ENCODE data around the gene PATZ1.

PATZ1 gene

DNA sequence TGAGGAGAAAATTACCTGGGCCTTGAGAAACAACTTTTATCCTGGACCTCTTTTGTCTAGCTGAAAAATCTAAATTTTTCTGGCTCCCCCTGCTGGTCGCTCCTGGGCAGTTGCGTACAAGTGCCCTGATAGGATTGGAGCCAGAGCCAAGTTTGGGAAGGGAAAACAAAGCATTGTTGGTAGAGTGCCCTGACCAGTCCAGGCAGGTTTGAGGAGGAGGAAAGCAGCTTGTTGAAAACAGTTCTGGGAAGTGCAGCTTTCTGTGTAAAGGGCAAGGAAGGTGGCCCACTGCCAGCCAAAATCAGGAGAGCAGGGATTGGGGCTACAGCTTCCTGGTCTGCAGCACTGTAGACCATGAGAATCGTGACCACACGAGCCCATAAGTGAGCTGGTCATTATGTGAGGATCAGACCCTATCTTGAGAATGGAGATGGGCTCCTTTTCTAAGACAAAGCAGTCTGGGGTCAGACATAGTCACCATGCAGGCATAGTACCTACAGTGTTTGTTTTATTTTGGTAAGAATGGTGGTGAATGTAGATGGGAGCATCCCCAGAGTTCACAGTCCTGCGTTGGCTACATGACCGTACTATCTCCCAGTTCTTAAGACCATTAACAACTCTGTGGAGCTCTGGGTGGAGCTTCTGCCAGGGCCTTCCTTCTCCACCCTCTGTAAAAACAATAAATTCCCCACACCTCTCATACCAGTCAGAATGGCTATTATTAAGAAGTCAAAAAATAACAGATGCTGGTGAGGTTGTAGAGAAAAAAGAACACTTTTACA is 32.6 kb downstream of the PATZ1 start:
- DNase-seq = peak; percentile 33

GRCh38 chr22:31308181-31308580 is 38.0 kb downstream of the PATZ1 start:
- no peak for DNase-seq

- no peak for DNase-seq
These were observed 41.0 kb downstream of the PATZ1 start for GRCh38 chr22:31305194-31305593.

- no peak for DNase-seq
These were observed 43.6 kb downstream of the PATZ1 start for GRCh38 chr22:31302537-31302936.

DNA sequence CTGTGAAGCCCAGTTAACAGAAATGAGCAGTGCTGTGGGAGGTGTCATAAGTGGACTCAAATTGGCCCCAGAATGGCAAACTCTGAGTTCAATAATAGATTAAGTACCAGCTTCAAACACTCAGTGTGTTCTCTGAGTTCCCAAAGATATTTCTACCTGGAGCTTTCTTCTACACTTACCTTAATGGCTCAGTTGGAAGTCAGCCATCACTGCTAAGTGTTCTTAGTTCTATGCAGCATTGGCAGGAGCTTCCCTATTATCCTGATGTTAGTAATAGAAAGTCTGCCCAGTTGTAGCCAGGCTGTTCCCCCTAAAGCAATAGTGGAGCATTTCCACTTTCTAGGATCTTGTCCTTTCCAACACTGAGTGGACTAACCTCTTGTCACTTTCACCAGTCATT is 44.1 kb downstream of the PATZ1 start:
- DNase-seq = no peak

GRCh38 chr22:31300896-31301295 is 45.2 kb downstream of the PATZ1 start:
- DNase-seq = no peak

DNA sequence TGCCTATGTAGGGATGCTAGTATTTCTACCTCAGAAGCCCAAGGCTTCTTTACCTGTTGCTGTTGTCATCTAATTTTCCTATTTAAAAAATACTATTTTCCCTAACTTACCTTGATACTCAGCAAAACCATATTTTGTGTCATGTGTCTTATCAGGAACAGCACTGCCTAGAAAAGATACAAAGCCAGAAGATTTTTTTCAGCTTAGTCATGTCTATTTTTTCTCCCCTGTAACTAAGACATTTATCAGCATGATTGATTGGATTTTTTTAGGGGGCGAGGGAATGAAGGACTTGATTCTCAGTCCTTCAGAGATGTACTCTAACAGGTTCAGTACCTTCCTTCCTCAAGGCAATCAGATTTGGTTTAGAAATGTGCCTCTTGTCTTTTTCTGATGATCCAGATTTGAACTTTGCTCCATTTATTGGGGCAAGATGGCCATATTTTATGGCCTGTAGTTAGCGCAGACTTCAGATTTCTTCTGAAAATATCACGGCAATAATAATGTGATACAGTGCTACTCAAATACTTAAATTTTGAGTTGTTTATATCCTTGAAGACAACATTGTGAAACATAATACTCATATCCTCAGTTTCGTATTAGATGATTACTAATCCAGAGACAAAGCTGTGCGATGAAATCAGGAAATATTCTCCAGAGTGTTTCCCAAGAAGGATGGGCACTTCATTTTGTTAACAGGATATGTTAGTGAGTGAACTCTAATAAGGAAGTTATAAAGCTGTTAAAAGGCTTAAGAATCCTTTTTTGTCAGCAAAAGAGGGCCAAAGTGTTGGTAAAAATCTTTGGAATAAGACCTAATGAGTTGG is 50.1 kb downstream of the PATZ1 start:
- no peak for DNase-seq

GRCh38 chr22:31295360-31295759 is 50.8 kb downstream of the PATZ1 start:
- DNase-seq = no peak

DNA sequence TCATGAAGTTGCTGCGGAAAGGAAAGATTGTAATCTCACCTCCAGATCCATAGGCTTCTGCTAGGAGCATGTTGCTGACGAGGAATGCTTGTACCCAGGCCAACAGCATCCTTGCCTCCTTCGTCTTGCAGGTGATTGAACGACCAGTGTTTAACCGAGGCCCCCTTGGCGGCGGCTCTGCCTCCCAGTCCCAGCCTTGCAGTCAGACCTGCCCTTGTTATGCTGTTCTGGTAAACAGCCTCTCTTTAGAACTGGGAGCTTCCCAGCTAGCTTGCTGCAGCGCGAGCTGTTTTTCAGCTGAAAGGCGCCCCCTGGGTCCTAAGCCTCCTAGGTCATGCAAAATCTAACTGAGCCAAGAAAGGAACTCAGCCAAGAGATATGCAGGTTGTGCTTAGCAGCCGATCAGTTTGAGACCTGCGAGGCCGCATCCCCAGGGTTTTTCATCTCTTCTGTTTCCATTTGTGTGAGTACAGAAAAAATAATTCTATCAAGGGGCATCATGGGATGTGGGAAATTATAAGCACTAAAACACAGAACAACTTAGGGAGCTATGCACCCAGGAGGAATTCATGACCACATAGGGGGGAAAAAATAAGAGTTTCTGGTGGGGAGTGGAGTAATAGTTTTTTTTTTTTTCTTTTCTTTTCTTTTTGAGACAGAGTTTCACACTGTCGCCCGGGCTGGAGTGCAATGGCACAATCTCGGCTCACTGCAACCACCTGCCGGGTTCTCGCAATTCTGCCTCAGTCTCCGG is 53.7 kb downstream of the PATZ1 start, which contains the start of gene PIK3IP1:
Gene PIK3IP1 (minus strand): TSS at position 253 of the 754 bp plus-strand sequence. CDS start 144 bp downstream, at position 109.
- peak; percentile 75 for DNase-seq

- DNase-seq = no peak
These were observed 54.5 kb downstream of the PATZ1 start for GRCh38 chr22:31291481-31292235.

GRCh38 chr22:31290494-31291471 is 55.4 kb downstream of the PATZ1 start:
- peak; percentile 84 for DNase-seq

DNA sequence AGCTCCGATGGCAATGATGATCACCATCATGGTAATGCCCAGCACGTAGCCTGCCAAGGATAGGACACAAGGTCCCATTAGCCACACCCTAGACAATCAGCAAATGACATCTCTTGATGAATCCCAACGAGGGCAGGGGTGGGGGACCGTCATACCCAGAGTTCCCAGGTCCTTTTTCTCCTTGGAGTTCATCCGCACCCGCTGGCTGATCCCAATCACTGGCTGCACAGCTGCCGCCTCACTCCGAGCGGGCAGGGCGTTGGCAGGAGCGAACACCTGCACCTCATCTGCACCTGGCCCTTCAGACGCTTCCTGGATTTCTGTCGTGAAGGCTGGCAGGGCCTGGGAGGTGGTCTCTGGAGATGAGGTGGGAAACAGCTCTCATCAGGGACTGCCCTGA is 56.8 kb downstream of the PATZ1 start:
- DNase-seq = peak; percentile 24

- no peak for DNase-seq
These were observed 57.5 kb downstream of the PATZ1 start for GRCh38 chr22:31288496-31289240.

GRCh38 chr22:31287818-31288495 is 58.2 kb downstream of the PATZ1 start:
- DNase-seq = no peak

DNA sequence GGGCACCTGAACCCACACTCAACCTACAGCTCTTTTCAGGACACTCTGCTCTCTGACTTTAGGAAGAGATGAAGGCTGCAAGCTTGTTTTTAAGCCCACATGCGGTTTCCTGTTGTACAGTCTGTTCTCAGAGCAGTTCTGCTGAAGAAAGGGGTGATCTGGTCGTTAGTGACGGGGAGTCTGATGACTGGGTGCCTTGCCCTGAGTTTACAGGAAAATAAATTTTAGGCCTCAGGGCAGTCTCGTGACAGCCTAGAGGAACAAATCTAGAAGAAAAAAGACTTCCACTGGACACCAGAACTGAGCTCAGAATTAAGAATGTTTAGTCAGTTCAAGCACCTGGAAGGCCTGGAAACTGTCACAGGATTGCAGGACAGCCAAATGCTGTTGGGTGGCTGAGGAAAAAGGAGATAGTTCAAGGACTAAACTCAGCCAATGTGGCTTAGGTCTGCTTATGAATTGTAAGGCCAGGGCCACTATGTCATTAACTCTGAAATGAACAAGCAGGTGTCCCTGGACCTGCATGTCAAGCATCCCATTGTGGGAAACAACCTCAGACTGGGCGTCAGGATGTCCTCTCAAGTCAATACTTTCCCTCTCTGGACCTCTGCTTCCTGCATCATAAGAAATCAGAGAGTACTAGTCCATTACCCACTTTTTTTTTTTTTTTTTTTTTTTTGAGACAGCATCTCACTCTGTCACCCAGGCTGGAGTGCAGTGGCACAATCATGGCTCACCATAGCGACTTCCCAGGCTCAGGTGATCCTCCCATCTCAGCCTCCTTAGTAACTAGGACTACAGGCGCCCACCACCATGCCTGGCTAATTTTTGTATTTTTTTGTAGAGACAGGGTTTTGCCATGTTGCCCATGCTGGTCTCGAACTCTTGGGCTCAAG is 59.5 kb downstream of the PATZ1 start:
- DNase-seq = no peak

DNA sequence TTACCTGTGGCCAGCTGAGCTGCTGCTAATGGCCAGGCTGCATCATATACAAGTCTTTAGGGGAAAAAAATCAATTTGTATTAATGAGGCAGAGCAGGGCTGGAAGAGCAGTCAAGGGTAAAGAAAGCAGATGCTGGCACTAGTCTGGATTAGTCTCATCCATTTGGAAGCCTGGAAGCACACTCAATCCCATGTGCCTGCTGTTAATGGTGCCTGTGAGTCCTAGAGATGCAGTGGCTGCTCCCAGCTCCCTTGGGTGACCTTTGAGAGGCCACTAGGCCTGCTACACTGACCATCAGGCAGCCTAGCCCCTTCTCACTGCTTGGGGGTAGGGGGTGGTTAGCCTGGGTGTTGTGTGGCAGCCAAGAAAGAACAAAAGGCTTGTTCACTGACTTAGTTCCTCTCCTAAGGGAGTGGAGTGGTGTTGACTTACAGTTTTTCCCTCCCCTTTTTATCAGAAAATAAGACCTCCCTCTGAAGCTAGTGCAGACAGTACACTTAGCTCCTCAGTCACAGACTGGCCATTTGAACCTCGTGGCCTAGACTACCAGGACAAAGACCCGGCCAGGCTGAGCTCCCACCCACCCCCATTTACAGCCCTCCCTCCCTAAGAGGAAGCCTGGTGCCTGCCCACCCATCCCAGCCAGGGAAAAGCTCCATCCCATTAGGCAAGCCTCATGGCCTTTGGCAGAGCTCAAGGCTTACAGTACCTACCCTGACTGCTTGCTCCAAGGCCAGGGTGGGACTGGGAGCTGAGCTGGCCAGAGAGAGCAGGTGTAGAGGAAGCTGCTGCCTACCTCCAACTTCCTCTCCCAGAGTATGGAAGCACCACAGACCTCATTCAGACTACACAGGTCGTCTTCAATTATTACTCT is 61.6 kb downstream of the PATZ1 start:
- no peak for DNase-seq

DNA sequence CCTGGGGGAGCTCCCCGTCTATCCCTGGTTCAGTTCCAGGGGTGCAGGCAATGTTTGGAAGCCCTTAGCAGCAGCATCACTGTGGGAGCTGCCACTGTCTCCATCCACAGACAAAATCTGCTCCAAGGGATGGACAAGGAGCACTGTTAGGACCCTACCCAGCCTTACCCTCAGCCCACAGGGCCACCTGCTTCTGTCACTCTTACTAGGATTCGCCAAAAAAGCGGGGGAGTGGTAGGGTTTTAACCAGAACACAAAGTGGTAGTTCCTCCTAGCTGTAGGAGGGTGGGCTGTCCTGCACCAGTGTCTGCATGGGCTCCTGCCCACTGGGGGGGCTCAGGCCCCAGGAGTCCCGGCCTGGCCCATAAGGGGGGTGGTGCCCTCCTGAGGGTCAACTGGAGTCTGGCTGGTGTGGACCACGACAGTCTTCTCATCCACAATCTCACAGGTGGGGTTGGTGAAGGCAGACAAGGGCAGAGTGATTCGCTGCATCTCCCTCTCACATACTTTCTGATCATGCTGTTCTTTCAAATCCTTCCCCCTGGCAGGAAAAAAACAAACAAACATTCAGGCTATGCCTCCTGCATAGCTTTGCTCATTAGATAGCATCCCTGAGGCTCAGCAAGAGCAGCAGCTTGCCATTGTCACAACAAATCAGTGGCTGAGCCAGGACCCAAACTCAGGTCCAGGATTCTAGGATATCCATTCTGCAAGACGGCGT is 63.2 kb downstream of the PATZ1 start:
- no peak for DNase-seq
